Esophagus squamous epithelium (tissue), 5 donors: Measurements from ENCODE around the gene IARS1. TPM values are rescaled to one million over a fixed set of nuclear protein-coding genes. Genes with fewer than 3 reads are reported as not detected.

Source experiments
- DNase-seq: peaks from one replicate; lab custom pipeline; 2025; lab: John Stamatoyannopoulos, UW
- H3K27ac ChIP-seq, 4 donors: fragments of 200-600 bp; sonication (generic); one replicate each; pipeline ENCODE4 v1.5.1; 2016 to 2019; ENCODE audit warnings: mild to moderate bottlenecking in 1 of 4
- H3K27me3 ChIP-seq, 4 donors: fragments of 200-600 bp; sonication (generic); 1 replicate in 3 of 4; 2 replicates in 1 of 4; pipeline versions ENCODE4 v1.5.1 to v1.6.0; 2017 to 2021; ENCODE audit warnings: antibody characterized with exemption in 1 of 4
- H3K36me3 ChIP-seq, 3 donors: fragments of 200-600 bp; sonication (generic); one replicate each; pipeline ENCODE4 v1.5.1; 2016 to 2019
- H3K4me1 ChIP-seq, 3 donors: fragments of 200-600 bp; sonication (generic); one replicate each; pipeline ENCODE4 v1.5.1; 2017 to 2019
- H3K4me3 ChIP-seq, 4 donors: fragments of 200-600 bp; sonication (generic); 1 replicate in 3 of 4; 2 replicates in 1 of 4; pipeline ENCODE4 v1.5.1; 2016 to 2019; ENCODE audit warnings: mild to moderate bottlenecking in 2 of 4, moderate library complexity in 1 of 4
- H3K9me3 ChIP-seq, 3 donors: fragments of 200-600 bp; sonication (generic); one replicate each; pipeline ENCODE4 v1.5.1; 2016 to 2019
- POLR2A ChIP-seq, 4 donors: fragments of 450-650 bp; IDR thresholded peaks; one replicate each; pipeline ENCODE4 v1.6.1; 2017; ENCODE audit warnings: antibody characterized with exemption in 4 of 4, mild to moderate bottlenecking in 4 of 4, moderate library complexity in 3 of 4
- WGBS, 2 donors: methylation state at CpG; one replicate each; pipeline ENCODE4 v1.1.5; 2018; 5-methylcytosine and 5-hydroxymethylcytosine counted together
- intact Hi-C: fragments of 100-400 bp; cut with DNase I; formaldehyde crosslinking; loops from one replicate; pipeline ENCODE4 v1.15.0; 2022
- total RNA-seq, 4 donors: library from RNA; depleted of rRNA; stranded (reverse); fragments of >200 nt; gene quantifications; one replicate each; pipeline ENCODE4 v1.1.0, GENCODE V29; 2016
- TF ChIP-seq, protein P1 (sequence below), 6 experiments: fragments of 450-650 bp in 4 of 6; fragments of 200-600 bp in 2 of 6; sonication (generic) in 2 of 6; IDR thresholded peaks; one replicate each; pipeline ENCODE4 v1.5.1; 2016 to 2019; ENCODE audit warnings: antibody characterized with exemption in 6 of 6, mild to moderate bottlenecking in 4 of 6, moderate library complexity in 4 of 6
- donor health status: DM: yes; HTN: yes; CAD: no.

IARS1 gene
- total RNA-seq, 4 donors from 2014 or later: 56.8 to 136 (median 91.2) TPM

GRCh38 chr9:92293075-92293354, 482 bp downstream of the IARS1 start:
- H3K27ac ChIP-seq: peak overlapping the region in 3 of 4 donors; percentile 74 to 88 (median 75)
- H3K27me3 ChIP-seq: no peaks in the 10 kb centered on the region
- no peak for TF ChIP-seq POLR2A (IDR thresholded peaks at IDR 0.05)
- TF ChIP-seq, protein P1, sequence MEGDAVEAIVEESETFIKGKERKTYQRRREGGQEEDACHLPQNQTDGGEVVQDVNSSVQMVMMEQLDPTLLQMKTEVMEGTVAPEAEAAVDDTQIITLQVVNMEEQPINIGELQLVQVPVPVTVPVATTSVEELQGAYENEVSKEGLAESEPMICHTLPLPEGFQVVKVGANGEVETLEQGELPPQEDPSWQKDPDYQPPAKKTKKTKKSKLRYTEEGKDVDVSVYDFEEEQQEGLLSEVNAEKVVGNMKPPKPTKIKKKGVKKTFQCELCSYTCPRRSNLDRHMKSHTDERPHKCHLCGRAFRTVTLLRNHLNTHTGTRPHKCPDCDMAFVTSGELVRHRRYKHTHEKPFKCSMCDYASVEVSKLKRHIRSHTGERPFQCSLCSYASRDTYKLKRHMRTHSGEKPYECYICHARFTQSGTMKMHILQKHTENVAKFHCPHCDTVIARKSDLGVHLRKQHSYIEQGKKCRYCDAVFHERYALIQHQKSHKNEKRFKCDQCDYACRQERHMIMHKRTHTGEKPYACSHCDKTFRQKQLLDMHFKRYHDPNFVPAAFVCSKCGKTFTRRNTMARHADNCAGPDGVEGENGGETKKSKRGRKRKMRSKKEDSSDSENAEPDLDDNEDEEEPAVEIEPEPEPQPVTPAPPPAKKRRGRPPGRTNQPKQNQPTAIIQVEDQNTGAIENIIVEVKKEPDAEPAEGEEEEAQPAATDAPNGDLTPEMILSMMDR (IDR thresholded peaks at IDR 0.05): no peak
- 0% methylated on average over 5 of the region's 5 CpGs for WGBS, 2 donors
- H3K4me3 ChIP-seq: peak overlapping the region; percentile 65 to 86 (median 70)
- peaks cover 0 to 33% (median 8%) of the 10 kb centered on the region in 3 donors for H3K36me3 ChIP-seq
- no peaks in the 10 kb centered on the region for H3K9me3 ChIP-seq
- intact Hi-C loops: no loop called here
- peaks cover 14 to 46% (median 16%) of the 10 kb centered on the region in 3 donors for H3K4me1 ChIP-seq
- DNase-seq: no peak

DNA sequence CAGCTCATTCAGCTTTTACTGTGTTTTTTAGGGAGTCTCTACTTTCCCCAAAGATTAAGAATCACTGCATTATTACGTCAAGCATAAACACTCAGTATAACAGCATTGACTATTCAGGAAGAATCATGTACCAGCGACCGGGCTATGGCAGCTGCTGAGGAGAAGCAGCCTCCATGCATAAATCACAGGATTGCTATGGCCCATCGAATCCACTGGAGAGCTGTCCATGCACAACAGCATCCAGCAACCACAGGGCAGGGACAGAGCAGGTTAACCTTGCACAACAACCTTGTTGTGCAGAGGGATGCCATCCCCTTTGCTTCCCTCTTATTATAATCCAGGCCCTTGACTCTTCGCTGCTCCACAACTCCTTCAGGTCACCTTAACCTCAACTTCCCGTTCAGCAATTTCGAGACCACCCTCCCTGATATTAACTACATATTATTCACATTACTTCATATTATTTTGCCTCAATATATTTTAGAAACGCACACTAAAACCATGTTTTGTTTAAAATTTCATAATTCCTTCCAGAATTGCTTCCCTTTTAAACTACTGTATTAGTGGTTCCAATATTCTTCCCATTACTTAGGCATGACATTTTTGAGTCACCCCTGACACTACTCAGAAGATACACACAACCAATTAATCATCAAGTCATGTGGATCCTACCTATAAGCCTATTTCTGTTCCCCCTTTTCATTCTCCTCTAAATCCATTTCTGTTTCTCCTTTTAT, 991 bp downstream of the IARS1 start:
- peaks cover 0 to 33% (median 3%) of the 10 kb centered on the region in 3 donors for H3K36me3 ChIP-seq
- TF ChIP-seq, protein P1 (IDR thresholded peaks at IDR 0.05): no peak
- no peak for TF ChIP-seq POLR2A (IDR thresholded peaks at IDR 0.05)
- H3K27me3 ChIP-seq: no peaks in the 10 kb centered on the region
- H3K4me3 ChIP-seq: peak overlapping the region; percentile 65 to 86 (median 70)
- DNase-seq: no peak
- H3K9me3 ChIP-seq: no peaks in the 10 kb centered on the region
- WGBS, 2 donors: 37 to 49% methylated on average over 8 of the region's 8 CpGs
- H3K27ac ChIP-seq: peak overlapping the region in 3 of 4 donors; percentile 74 to 88 (median 75)
- intact Hi-C loops: no loop called here
- H3K4me1 ChIP-seq: peaks cover 14 to 46% (median 16%) of the 10 kb centered on the region in 3 donors

DNA sequence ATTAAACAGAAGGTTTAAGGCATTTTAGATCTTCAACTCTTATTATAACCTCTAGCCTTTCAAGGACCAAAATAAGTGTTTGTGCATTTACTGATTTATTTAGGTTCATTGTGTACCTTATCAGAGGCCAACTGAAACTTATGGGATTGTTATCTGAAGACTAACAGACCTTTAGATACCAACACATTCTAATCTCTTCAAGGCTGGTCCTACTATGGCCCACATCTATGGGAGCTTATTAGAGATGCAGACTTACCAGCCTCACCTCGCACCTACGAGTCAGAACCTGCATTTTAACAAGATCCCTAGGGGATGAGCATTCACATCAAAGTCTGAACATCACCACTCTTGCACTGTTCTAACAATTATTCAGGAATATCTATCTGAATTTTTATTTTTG, 1.9 kb downstream of the IARS1 start:
- Histone ChIP-seq H3K27ac (no peak overlapping the region), H3K9me3 (no peaks in the 10 kb centered on the region), H3K4me1 (peaks cover 14 to 46% (median 16%) of the 10 kb centered on the region in 3 donors), H3K36me3 (peaks cover 0 to 33% (median 0%) of the 10 kb centered on the region in 3 donors), H3K27me3 (no peaks in the 10 kb centered on the region), H3K4me3 (no peak overlapping the region)
- intact Hi-C loops: no loop called here
- no peak for TF ChIP-seq POLR2A (IDR thresholded peaks at IDR 0.05)
- TF ChIP-seq, protein P1 (IDR thresholded peaks at IDR 0.05): no peak
- 54 to 67% methylated on average over 2 of the region's 2 CpGs for WGBS, 2 donors
- no peak for DNase-seq

GRCh38 chr9:92290785-92291429, 2.6 kb downstream of the IARS1 start:
- TF ChIP-seq, protein P1 (IDR thresholded peaks at IDR 0.05): no peak
- TF ChIP-seq POLR2A (IDR thresholded peaks at IDR 0.05): no peak
- DNase-seq: no peak
- intact Hi-C loops: no loop called here
- no peaks in the 10 kb centered on the region for H3K9me3 ChIP-seq
- H3K27ac ChIP-seq: no peak overlapping the region
- WGBS, 2 donors: 71 to 82% methylated on average over 1 of the region's 1 CpG
- H3K36me3 ChIP-seq: peaks cover 0 to 39% (median 0%) of the 10 kb centered on the region in 3 donors
- no peaks in the 10 kb centered on the region for H3K27me3 ChIP-seq
- H3K4me1 ChIP-seq: peaks cover 14 to 42% (median 16%) of the 10 kb centered on the region in 3 donors
- H3K4me3 ChIP-seq: no peak overlapping the region
